SK-N-SH (cell line): ENCODE measurements around the gene FOXO1. TPM values are rescaled to one million over a fixed set of nuclear protein-coding genes. Genes with fewer than 3 reads are reported as not detected.

ENCODE experiments used
- CTCF ChIA-PET: fragments of 300-600, 350-600 bp; formaldehyde crosslinking; extraction: SDS; loops from one replicate; lab custom pipeline; 2021; lab: Yijun Ruan, JAX
- POLR2A ChIA-PET: fragments of 350-600 bp; sonication (Branson Sonifier 250); formaldehyde crosslinking; extraction: SDS; loops from one replicate; lab custom pipeline; 2020; ENCODE audit warnings: antibody characterized with exemption, inconsistent platforms; lab: Yijun Ruan, JAX
- DNase-seq: peaks from one replicate; pipeline ENCODE4 v3.0.0; 2012
- H2AFZ ChIP-seq: fragments of 200-600 bp; sonication (generic); 2 replicates; pipeline ENCODE4 v1.8.1; 2016; ENCODE audit warnings: antibody characterized with exemption, mild to moderate bottlenecking, low read depth
- H3F3A ChIP-seq: fragments of 200-600 bp; sonication (generic); replicated peaks from 2 replicates; pipeline ENCODE3; 2016; ENCODE audit warnings: antibody characterized with exemption, mild to moderate bottlenecking; ENCODE audit not compliant: insufficient read depth
- H3K27ac ChIP-seq, 2 experiments: fragments of 200-500 bp in 1 of 2; fragments of 200-600 bp in 1 of 2; sonication (Bioruptor generic) in 1 of 2; sonication (generic), shearing (Covaris generic) in 1 of 2; 2 replicates each; pipeline versions ENCODE4 v1.5.1 to v1.6.1; 2014 to 2016; ENCODE audit warnings: low read depth in 2 of 2, inconsistent platforms in 1 of 2, low read length in 1 of 2, mild to moderate bottlenecking in 1 of 2, mixed read lengths in 1 of 2
- H3K27me3 ChIP-seq: fragments of 200-600 bp; sonication (generic), shearing (Covaris generic); 2 replicates; pipeline ENCODE4 v1.6.1; 2016; ENCODE audit warnings: mixed run types; ENCODE audit not compliant: insufficient read depth
- H3K36me3 ChIP-seq, 2 experiments: fragments of 200-500 bp in 1 of 2; fragments of 200-600 bp in 1 of 2; sonication (Bioruptor generic) in 1 of 2; sonication (generic) in 1 of 2; replicated peaks in 1 of 2; 2 replicates each; pipeline versions ENCODE3 to v1.5.1; 2014 to 2016; ENCODE audit warnings: low read length in 1 of 2, mild to moderate bottlenecking in 1 of 2; ENCODE audit not compliant: insufficient read depth in 2 of 2, control insufficient read depth in 1 of 2
- H3K4me1 ChIP-seq, 2 experiments: fragments of 200-500 bp in 1 of 2; fragments of 200-600 bp in 1 of 2; sonication (Bioruptor generic) in 1 of 2; sonication (generic), shearing (Covaris generic) in 1 of 2; 2 replicates each; pipeline versions ENCODE4 v1.5.1 to v1.6.1; 2014 to 2016; ENCODE audit warnings: low read depth in 1 of 2, low read length in 1 of 2, mixed run types in 1 of 2; ENCODE audit not compliant: insufficient read depth in 2 of 2, control insufficient read depth in 1 of 2
- H3K4me2 ChIP-seq: fragments of 200-600 bp; sonication (generic), shearing (Covaris generic); 2 replicates; pipeline ENCODE4 v1.6.1; 2017; ENCODE audit warnings: mixed run types
- H3K4me3 ChIP-seq, 2 experiments: fragments of 200-500 bp in 1 of 2; fragments of 200-600 bp in 1 of 2; sonication (Bioruptor generic) in 1 of 2; sonication (generic), shearing (Covaris generic) in 1 of 2; 2 replicates each; pipeline versions ENCODE4 v1.5.1 to v1.8.1; 2014 to 2016; ENCODE audit warnings: low read depth in 2 of 2, inconsistent platforms in 1 of 2, low read length in 1 of 2, mild to moderate bottlenecking in 1 of 2, mixed read lengths in 1 of 2, moderate library complexity in 1 of 2
- H3K79me2 ChIP-seq: fragments of 200-600 bp; sonication (generic); 2 replicates; pipeline ENCODE4 v1.8.1; 2017; ENCODE audit warnings: mild to moderate bottlenecking; ENCODE audit not compliant: insufficient read depth
- H3K9ac ChIP-seq: fragments of 200-600 bp; sonication (generic); 2 replicates; pipeline ENCODE4 v1.6.1; 2017; ENCODE audit warnings: mixed run types
- H3K9me2 ChIP-seq: fragments of 200-600 bp; sonication (generic); 2 replicates; pipeline ENCODE4 v1.6.1; 2017; ENCODE audit warnings: mixed run types
- H3K9me3 ChIP-seq: fragments of 200-600 bp; sonication (generic); 2 replicates; pipeline ENCODE4 v1.6.1; 2017; ENCODE audit warnings: mixed run types, mild to moderate bottlenecking, moderate library complexity
- H4K20me1 ChIP-seq: fragments of 200-600 bp; sonication (generic); 2 replicates; pipeline ENCODE4 v1.6.1; 2017; ENCODE audit warnings: mild to moderate bottlenecking, mixed run types; ENCODE audit not compliant: insufficient read depth
- FOSL2 ChIP-seq: IDR thresholded peaks from 2 replicates; pipeline ENCODE4 v1.4.0; 2012; ENCODE audit warnings: low read depth, mild to moderate bottlenecking, moderate library complexity, borderline replicate concordance
- GABPA ChIP-seq: IDR thresholded peaks from 2 replicates; pipeline ENCODE4 v1.4.0; 2012; ENCODE audit warnings: low read depth, mild to moderate bottlenecking
- JUND ChIP-seq: IDR thresholded peaks from 2 replicates; pipeline ENCODE4 v1.4.0; 2012
- MEF2A ChIP-seq: IDR thresholded peaks from 2 replicates; pipeline ENCODE4 v1.4.0; 2012; ENCODE audit warnings: low read depth, borderline replicate concordance
- NFIC ChIP-seq: IDR thresholded peaks from 2 replicates; pipeline ENCODE4 v1.4.0; 2012; ENCODE audit warnings: borderline replicate concordance
- NRF1 ChIP-seq: IDR thresholded peaks from 2 replicates; pipeline ENCODE4 v1.6.1; 2012; ENCODE audit warnings: low read depth, mild to moderate bottlenecking, low read length
- POLR2AphosphoS5 ChIP-seq: IDR thresholded peaks from 2 replicates; pipeline ENCODE4 v1.6.1; 2012; ENCODE audit warnings: low read depth, low read length
- RAD21 ChIP-seq: IDR thresholded peaks from 2 replicates; pipeline ENCODE4 v1.6.1; 2012; ENCODE audit warnings: mild to moderate bottlenecking, low read length
- TAF1 ChIP-seq: IDR thresholded peaks from 2 replicates; pipeline ENCODE4 v1.6.1; 2012; ENCODE audit warnings: low read depth, mild to moderate bottlenecking, low read length, moderate library complexity, borderline replicate concordance
- TCF12 ChIP-seq: IDR thresholded peaks from 2 replicates; pipeline ENCODE4 v1.4.0; 2012
- TEAD4 ChIP-seq: IDR thresholded peaks from 2 replicates; pipeline ENCODE4 v1.4.0; 2012; ENCODE audit warnings: mild to moderate bottlenecking, borderline replicate concordance; ENCODE audit not compliant: insufficient read depth
- WGBS: methylation state at CpG from one replicate; pipeline ENCODE4 v1.1.6; 2017; ENCODE audit warnings: low lambda C conversion rate; 5-methylcytosine and 5-hydroxymethylcytosine counted together
- polyA plus RNA-seq, 3 experiments: library from polyadenylated mRNA; depleted of rRNA; stranded (reverse); fragments of >200 nt; gene quantifications; 2 replicates each; pipeline ENCODE4 v1.2.3, GENCODE V29; 2012
- TF ChIP-seq, protein P1 (sequence below): IDR thresholded peaks from 2 replicates; pipeline ENCODE4 v1.4.0; 2012; ENCODE audit warnings: low read depth, borderline replicate concordance
- TF ChIP-seq, protein P2 (sequence below): IDR thresholded peaks from 2 replicates; pipeline ENCODE4 v1.6.1; 2012; ENCODE audit warnings: mild to moderate bottlenecking, low read depth, low read length, moderate library complexity

Gene FOXO1
- polyA plus RNA-seq, 1 of the 3 experiments (the other 2 are of a cell fraction): 1.8 TPM

DNA sequence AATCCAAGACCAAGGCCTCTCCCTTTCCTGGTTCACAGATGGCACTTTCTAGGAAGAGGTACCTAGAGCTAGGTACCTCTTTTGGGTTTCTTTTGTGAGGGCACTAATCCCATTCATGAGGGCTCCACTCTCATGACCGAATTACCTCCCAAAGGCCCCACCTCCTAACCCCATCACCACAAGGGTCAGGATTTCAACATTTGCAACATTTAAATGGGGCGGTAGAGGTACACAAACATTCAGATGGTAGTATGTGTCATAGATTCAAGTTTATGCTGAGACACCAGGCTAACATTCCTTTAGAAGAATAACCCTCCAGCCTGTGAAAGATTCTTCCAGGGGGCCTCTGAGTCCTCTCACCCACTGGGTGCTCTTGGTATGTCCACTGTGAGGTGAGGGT is 116.3 kb downstream of the FOXO1 start:
- Histone ChIP-seq H2AFZ (no peak overlapping the region), H3K9ac (no peak overlapping the region), H3F3A (no peaks in the 10 kb centered on the region), H3K9me2 (no peaks in the 10 kb centered on the region), H3K4me3 (no peak overlapping the region)
- no peak for DNase-seq
- CTCF ChIA-PET: no interaction called here
- TF ChIP-seq TEAD4 (no peak), POLR2AphosphoS5 (no peak), NFIC (no peak), RAD21 (no peak), JUND (no peak), GABPA (no peak)
- TF ChIP-seq, all 33 proteins: peak for 0
- Histone ChIP-seq H3K27ac (no peak overlapping the region), H3K36me3 (no peaks in the 10 kb centered on the region), H3K27me3 (no peaks in the 10 kb centered on the region), H3K79me2 (no peaks in the 10 kb centered on the region), H3K4me2 (no peak overlapping the region), H3K4me1 (no peaks in the 10 kb centered on the region; a peak in 1 of 4 replicates), H3K9me3 (no peaks in the 10 kb centered on the region), H4K20me1 (no peaks in the 10 kb centered on the region)
- WGBS: 64% methylated on average over 2 of the region's 2 CpGs
- POLR2A ChIA-PET: no interaction called here

DNA sequence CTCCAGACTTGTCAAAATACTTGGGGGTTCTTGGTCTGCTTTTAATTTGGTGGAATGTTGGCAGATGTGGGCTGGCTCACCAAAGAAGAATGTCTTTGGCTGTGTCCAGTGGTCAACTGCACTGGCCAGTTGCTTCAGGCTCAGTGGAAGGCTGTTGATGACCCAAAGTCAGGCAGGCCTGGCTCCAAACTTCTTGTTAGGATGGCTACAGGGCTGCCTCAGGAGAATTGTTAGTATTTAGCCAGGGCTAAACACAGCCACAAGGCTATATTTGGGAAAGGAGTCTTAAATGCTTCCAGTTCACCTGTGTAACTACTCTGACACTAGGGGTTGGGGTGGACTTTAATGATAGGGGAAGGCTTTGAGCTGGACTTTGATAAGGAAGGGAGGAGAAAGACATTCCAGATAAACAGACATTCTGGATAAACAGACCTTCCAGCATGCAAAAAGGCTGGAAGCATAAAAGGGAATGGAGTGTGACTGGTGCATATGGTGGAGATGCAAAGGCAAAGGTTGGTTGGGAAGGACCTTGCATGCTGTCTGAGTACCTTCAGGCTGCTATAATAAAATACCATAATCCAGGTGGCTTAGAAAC is 116.8 kb downstream of the FOXO1 start:
- Histone ChIP-seq H3K36me3 (no peaks in the 10 kb centered on the region), H3F3A (no peaks in the 10 kb centered on the region), H3K4me1 (no peaks in the 10 kb centered on the region; a peak in 1 of 4 replicates), H3K9me3 (no peaks in the 10 kb centered on the region), H3K27ac (no peak overlapping the region), H3K4me2 (no peak overlapping the region), H3K79me2 (no peaks in the 10 kb centered on the region), H3K9ac (no peak overlapping the region), H2AFZ (no peak overlapping the region), H4K20me1 (no peaks in the 10 kb centered on the region), H3K27me3 (no peaks in the 10 kb centered on the region), H3K4me3 (no peak overlapping the region)
- ChIA-PET POLR2A (no interaction called here), CTCF (no interaction called here)
- no peak for DNase-seq
- TF ChIP-seq, protein P1, sequence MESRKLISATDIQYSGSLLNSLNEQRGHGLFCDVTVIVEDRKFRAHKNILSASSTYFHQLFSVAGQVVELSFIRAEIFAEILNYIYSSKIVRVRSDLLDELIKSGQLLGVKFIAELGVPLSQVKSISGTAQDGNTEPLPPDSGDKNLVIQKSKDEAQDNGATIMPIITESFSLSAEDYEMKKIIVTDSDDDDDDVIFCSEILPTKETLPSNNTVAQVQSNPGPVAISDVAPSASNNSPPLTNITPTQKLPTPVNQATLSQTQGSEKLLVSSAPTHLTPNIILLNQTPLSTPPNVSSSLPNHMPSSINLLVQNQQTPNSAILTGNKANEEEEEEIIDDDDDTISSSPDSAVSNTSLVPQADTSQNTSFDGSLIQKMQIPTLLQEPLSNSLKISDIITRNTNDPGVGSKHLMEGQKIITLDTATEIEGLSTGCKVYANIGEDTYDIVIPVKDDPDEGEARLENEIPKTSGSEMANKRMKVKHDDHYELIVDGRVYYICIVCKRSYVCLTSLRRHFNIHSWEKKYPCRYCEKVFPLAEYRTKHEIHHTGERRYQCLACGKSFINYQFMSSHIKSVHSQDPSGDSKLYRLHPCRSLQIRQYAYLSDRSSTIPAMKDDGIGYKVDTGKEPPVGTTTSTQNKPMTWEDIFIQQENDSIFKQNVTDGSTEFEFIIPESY: no peak
- TF ChIP-seq MEF2A (no peak), TCF12 (no peak), NRF1 (no peak), TAF1 (no peak), FOSL2 (no peak)
- TF ChIP-seq, protein P2, sequence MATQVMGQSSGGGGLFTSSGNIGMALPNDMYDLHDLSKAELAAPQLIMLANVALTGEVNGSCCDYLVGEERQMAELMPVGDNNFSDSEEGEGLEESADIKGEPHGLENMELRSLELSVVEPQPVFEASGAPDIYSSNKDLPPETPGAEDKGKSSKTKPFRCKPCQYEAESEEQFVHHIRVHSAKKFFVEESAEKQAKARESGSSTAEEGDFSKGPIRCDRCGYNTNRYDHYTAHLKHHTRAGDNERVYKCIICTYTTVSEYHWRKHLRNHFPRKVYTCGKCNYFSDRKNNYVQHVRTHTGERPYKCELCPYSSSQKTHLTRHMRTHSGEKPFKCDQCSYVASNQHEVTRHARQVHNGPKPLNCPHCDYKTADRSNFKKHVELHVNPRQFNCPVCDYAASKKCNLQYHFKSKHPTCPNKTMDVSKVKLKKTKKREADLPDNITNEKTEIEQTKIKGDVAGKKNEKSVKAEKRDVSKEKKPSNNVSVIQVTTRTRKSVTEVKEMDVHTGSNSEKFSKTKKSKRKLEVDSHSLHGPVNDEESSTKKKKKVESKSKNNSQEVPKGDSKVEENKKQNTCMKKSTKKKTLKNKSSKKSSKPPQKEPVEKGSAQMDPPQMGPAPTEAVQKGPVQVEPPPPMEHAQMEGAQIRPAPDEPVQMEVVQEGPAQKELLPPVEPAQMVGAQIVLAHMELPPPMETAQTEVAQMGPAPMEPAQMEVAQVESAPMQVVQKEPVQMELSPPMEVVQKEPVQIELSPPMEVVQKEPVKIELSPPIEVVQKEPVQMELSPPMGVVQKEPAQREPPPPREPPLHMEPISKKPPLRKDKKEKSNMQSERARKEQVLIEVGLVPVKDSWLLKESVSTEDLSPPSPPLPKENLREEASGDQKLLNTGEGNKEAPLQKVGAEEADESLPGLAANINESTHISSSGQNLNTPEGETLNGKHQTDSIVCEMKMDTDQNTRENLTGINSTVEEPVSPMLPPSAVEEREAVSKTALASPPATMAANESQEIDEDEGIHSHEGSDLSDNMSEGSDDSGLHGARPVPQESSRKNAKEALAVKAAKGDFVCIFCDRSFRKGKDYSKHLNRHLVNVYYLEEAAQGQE: no peak
- TF ChIP-seq, all 33 proteins: peak for 0
- H3K9me2 ChIP-seq: no peaks in the 10 kb centered on the region
